ENCODE data around the gene TGFBR3L.
"Not testable (repeated sequence)": the region's sequence is repeated elsewhere in the genome, so short reads cannot be mapped to it uniquely, and the experiment has no call there.

Gene TGFBR3L

DNA sequence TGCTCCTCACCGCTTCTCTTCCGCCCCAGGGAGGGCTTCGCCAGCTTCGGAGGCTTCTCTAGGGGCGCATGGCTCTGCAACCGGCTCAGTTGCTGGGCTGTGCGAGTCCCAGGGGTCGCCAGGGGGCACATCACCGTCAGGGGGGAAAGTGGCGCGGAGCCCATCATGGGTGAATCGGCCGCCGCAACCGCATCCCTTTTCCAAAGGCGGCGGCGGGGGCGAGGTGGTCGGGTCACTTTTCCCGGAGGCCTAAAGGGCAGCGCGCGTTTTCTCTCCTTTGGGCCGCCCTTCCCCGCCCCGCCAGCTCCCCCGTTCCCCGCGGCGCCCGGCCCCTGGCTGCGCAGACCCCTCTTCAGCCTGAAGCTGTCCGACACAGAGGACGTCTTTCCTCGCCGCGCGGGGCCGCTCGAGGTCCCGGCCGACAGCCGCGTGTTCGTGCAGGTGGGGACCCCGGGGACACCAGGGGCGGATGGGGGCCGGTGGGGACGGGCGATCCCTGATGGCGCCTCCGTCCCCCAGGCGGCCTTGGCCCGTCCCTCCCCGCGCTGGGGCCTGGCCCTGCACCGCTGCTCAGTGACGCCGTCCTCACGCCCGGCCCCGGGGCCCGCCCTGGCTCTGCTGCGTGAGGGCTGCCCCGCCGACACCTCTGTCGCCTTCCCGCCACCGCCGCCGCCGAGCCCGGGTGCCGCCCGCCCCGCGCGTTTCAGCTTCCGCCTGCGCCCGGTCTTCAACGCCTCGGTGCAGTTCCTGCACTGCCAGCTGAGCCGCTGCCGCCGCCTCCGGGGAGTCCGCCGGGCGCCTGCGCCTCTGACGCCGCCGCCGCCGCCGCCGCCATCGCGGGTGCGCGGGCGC is 1.7 kb downstream of the TGFBR3L start:
- no peak for DNase-seq (ENCODE audit: low read depth in 2 of 2, low spot score in 1 of 2)

DNA sequence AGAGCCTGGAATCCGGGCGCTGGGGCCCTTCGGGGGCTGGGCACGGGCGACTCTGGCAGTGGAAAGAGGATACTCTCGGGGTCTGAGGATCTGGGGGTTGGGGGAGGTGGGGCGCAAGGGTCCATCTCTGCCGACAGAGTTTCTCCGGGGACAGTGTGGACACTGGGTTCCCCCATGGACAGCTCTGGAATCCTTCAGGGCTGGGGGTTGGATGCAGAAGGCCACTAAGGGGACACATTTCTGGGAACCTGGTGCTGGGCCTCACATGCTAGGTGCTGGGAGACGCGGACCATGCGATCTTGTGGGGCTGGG is 2.3 kb downstream of the TGFBR3L start:
- DNase-seq (ENCODE audit: low read depth in 2 of 2, low spot score in 1 of 2), result no peak

DNA sequence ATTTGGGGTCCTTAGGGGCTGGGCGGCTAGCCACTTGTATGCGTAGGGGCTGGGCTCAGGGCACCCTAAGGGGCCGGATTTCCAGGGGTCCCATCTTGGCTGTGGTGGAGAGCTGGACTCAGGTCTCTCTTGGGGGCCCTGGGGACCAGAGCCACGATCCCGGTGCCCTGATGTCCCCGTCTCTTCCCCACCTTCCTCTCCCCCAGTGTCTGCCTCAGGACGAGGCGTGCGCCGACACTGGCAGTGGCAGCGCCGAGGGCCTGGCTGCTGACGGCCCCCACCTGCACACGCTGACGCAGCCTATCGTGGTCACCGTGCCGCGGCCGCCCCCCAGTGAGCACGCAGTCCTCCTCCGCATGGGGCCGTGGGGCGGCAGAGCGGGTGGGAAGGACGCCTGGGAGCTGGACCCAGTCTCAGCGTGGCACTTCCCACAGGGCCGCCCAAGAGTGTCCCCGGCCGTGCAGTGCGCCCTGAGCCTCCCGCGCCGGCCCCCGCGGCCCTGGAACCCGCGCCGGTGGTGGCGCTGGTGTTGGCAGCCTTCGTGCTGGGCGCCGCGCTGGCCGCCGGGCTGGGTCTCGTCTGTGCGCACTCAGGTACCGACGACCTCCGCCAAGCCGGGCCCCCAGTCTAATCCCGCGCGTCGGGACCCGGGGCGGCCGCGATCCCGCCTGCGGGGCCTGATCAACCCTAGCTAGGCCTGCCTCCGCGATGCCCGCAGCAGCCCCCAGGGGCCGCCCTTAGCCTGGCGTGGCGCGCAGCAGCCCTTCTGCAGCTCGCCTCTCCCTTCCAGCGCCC is 2.8 kb downstream of the TGFBR3L start:
- DNase-seq (ENCODE audit: low read depth in 2 of 2, low spot score in 1 of 2), result no peak

DNA sequence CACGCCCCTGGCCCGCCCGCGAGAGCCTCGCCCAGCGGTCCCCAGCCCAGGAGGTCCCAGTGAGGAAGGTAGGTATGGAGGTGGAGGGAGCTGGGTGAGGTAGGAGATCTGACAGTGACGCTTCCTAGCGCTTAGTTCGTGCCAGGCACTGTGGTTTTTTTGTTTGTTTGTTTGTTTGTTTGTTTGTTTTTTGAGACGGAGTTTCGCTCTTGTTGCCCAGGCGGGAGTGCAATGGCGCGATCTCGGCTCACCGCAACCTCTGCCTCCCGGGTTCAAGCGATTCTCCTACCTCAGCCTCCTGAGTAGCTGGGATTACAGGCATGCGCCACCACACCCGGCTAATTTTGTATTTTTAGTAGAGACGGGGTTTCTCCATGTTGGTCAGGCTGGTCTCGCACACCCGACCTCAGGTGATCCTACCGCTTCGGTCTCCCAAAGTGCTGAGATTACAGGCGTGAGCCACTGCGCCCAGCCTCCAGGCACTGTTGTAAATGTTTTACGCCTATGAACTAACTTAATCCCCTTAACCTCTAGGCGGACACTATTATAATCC is 3.5 kb downstream of the TGFBR3L start:
- not testable (repeated sequence) for DNase-seq (ENCODE audit: low read depth in 2 of 2, low spot score in 1 of 2)

DNA sequence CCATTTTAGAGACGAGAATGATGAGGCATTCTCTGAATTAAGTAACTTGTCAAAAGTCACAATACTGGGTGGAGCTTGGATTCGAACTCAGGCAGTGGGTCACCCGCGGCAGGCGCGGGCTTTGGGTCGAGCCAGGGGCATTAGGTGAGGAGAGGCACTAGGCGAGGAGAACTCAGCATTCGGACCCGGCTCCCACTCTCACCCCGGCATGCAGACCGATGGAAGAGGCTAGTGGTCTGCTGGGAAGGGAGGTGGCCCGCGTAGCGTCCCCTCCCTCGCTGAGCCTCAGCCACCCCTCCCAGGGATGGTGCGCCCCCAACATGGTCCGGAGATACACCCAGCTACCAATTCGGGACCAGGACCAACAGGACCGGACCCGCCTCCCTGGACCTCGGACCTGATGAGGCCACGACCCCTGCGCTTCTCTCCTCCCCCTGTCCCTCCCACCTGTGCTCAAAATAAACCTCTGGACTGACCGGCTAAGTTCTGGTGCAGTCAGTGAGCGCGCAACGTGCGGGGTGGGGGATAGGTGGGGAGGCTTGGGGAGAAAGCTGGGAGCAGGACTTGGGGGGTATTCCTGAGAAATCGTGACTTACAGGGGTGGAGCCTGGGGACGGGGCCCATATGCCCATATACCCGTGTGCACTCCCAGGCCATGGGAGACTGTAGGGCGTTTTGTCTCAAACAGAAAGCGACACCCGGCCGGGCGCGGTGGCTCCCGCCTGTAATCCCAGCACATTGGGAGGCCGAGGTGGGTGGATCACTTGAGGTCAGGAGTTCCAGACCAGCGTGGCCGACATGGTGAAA is 4.2 kb downstream of the TGFBR3L start:
- no peak for DNase-seq (ENCODE audit: low read depth in 2 of 2, low spot score in 1 of 2)

DNA sequence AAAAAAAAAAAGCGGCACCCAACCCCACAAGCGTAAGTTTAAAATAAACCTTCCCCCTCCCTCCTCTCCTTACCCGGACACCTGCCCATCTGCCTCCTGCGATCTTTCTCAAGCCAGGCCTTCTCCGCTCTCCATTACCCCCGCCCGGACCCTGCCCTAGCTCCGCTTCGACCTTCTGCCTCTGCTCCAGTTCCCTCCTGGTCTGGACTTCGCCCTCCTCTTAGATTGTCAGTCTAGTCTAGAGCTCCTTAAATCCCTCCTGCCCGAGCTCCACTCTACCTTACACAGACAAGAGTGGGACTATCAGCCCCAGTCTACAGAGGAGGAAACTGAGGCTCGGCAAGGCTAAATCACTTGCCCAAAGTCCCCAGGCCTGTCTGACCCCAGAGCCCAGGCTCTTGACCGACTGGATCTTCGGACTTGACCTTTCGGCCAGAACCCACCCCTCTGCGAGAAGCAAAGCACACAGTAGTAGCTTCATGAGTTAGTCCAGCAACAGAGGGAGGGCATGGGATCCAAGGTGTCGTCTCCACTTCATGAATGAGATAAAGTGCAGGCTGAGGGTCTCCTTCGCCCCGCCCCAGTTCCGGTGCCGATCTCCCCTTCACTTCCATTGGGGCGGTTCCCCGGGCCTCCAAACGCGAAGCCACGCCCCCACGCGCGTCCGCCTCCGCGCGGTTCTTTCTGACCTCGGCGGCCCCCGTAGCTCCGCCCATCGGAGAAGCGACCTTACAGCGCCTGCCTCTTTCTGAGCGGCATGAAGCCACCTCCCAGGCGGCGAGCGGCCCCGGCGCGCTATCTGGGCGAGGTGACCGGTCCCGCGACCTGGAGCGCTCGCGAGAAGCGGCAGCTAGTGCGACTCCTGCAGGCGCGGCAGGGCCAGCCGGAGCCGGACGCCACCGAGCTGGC is 5.2 kb downstream of the TGFBR3L start, which contains the start of gene SNAPC2:
Gene SNAPC2, plus strand, starts transcription at position 729 of the 909 bp plus-strand sequence. Its CDS starts 29 bp downstream, at position 758.
- DNase-seq (ENCODE audit: low read depth in 2 of 2, low spot score in 1 of 2), result peak; percentile 87 to 93

DNA sequence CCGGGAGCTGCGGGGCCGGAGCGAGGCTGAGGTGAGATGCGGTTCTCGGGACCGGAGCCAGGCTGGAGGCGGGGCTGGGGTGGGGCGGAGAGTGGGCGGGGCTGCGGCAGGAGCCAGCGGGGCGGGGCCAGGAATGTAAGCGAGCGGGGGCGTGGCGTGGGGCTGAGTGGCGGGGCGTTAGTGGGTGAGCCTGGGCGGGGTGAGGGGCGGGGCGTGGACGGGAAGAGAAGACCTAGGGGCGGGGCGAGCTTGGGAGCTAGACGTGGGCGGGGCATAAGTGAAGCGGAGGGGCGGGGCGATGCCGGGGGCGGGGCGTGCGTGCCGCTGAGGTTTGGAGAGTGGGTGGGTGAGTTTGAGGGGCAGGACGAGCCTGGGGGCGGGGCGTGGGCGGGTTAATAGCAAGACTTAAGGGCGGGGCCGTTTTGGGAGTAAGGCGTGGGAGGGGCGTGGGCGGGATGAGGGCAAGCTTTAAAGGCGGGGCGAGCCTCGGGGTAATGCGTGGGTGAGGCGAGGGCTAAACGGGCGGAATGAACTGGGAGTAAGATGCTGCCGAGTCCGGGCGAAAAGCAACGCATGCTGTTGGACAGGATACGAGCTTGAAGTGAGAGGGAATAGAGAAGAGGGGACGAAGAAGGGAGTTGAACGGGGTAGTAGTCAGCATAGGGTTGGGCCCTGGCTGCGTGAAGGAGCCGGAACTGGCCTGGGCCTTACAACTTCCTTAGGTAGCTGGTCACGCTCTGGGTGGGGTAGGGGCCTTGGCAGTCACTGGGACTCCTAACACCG is 6.1 kb downstream of the TGFBR3L start:
- DNase-seq (ENCODE audit: low read depth in 2 of 2, low spot score in 1 of 2), result peak; percentile 100

DNA sequence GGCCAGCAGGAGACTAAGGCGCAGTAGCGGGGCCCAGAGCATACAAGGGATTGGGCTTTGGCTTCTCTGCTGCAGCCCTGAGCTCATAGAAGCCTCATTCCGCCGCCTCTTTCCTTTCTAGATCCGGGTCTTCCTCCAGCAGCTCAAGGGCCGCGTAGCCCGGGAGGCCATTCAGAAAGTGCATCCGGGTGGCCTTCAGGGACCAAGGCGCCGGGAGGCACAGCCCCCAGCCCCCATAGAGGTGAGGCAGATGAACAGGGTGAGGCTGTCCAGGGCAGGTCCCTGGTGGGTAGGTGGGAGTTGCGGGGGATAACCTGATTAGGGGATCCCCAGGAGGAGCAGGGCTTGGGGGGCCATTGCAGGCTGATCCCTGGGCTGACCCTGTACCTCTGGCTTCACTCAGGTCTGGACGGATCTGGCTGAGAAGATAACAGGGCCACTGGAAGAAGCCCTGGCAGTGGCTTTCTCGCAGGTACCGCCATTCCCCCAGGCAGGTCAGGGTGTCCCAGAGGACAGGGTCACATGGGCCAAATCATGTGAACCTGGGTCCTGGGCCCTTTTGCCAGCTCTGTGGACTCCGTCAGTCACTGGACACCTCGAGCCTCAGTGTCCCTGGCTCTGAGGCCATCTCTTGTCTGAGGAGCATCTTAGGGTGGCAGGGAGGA is 6.8 kb downstream of the TGFBR3L start:
- DNase-seq (ENCODE audit: low read depth in 2 of 2, low spot score in 1 of 2), result no peak

DNA sequence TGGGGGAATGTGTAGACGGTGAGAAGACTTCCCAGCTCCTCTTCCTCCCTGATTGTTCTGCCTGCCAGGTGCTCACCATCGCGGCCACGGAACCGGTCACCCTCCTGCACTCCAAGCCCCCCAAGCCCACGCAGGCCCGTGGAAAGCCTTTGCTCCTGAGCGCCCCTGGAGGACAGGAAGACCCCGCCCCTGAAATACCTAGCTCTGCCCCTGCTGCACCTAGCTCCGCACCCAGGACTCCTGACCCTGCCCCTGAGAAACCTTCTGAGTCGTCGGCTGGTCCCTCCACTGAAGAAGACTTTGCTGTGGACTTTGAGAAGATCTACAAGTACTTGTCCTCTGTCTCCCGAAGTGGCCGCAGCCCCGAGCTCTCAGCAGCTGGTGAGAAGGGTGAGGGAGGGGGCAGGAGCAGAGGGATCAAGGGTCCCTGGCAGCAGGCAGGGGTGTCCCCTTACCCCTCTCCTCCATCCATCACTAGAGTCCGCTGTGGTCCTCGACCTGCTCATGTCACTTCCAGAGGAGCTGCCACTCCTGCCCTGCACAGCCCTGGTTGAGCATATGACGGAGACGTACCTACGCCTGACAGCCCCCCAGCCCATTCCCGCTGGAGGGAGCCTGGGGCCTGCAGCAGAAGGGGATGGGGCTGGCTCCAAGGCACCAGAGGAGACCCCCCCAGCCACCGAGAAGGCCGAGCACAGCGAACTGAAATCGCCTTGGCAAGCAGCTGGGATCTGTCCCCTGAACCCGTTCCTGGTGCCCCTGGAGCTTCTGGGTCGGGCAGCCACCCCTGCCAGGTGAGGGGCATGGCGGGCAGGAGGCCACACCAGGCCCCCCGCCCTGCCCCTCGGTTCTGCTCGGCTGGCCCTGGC is 7.6 kb downstream of the TGFBR3L start:
- DNase-seq (ENCODE audit: low read depth in 2 of 2, low spot score in 1 of 2), result no peak

DNA sequence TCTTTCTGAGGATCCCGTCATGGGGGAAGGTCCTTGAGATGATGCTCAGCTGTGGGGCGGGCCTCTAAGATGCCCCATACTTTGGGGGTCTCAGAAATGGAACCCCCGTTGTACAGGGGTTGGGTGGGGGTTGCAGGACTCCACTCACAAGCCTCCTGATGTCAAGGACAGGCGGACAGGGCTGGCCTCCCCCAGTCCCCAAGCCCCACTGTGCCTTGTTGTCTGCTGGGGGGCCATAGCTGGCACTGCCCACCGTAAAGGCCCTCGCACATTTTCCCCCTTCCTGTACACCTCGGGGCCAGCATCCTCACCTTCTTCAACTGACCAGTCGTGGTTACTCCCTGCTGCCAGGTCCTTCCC is 8.2 kb downstream of the TGFBR3L start:
- no peak for DNase-seq (ENCODE audit: low read depth in 2 of 2, low spot score in 1 of 2)

DNA sequence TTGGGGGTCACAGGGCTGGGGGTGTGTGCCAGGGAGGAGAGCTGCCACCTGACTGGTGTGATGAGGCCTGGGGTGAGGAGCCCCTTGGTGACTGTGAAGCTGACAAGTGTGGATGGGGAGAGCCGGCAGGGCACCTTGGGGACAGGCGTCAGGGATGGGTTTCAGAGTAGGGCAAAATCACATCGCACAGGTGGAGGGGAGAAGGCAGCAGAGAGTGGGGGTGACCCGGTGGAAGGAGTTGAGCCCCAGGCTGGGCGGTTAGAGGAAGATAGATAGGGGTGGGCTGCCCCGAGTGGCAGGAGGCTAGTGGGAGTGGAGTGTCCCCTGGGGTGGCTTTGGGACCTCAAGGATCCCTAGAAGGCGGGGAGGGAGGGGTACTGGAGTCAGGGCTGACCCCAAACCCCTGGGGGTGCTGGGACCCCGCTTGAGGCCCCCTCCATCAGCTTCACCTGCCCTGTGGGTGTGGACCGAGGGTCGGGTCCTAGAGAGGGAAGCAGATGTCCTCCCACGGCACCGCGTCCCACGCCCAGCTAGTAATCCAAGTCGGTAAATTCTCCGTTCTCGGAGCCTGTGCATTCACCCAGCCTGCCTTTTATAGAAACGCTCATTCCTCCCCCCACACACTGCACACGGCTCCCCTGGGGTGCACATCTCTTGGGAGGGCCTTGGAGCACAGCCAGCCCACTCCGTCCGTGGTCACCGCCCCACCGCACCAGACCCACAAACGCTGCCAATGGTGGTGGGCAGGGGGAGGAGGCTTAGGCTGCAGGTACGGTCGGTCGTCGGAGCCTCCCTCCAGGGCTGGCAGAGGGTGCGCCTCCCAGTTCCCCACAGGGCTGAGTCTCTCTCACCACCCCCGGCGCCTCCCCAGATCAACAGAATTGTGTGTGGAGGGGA is 8.9 kb downstream of the TGFBR3L start:
- no peak for DNase-seq (ENCODE audit: low read depth in 2 of 2, low spot score in 1 of 2)

DNA sequence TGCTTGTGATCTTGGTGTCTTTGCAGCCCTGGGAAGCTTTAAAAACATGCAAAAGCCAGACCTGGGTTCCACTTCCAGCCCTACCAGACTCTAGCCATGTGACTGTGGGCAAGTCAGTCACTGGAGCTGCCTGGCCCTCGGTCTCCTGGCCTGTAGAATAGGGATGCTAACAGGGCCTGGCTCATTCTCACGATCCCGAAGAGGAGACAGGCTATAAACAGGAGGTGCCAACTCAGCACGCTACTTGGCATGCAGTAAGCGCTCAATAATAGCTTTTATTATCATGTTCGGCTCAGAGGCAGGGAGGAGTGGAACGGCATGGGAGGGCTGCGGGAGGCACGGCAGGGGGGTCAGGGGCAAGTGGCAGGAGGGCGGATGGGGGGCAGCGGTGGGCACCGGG is 9.6 kb downstream of the TGFBR3L start:
- no peak for DNase-seq (ENCODE audit: low read depth in 2 of 2, low spot score in 1 of 2)

DNA sequence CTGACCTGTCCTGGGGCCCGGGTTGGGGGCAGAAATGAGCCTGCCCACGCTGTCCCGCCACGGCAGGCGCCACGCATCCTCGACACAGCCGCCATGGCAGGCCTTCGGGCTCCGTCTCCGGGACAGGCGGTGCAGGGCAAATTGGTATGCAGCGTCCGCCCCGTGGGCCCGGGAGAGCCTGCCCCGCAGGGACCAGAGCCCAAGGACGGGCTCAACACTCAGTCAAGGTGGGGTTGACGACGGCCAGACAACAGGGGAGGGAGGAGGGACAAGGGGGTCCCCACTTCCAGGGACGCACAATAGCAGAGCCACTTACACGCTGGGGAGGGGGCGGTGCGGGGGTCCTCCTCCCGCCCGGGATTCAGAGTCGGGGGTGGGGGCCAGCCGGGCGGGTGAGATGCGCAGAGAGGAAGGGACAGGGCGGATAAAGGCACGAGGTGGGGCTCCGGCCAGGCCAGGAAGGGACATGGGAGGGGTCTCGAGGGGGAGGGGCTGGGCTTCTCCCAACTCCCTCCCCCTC is 10.1 kb downstream of the TGFBR3L start:
- DNase-seq (ENCODE audit: low read depth in 2 of 2, low spot score in 1 of 2), result no peak

DNA sequence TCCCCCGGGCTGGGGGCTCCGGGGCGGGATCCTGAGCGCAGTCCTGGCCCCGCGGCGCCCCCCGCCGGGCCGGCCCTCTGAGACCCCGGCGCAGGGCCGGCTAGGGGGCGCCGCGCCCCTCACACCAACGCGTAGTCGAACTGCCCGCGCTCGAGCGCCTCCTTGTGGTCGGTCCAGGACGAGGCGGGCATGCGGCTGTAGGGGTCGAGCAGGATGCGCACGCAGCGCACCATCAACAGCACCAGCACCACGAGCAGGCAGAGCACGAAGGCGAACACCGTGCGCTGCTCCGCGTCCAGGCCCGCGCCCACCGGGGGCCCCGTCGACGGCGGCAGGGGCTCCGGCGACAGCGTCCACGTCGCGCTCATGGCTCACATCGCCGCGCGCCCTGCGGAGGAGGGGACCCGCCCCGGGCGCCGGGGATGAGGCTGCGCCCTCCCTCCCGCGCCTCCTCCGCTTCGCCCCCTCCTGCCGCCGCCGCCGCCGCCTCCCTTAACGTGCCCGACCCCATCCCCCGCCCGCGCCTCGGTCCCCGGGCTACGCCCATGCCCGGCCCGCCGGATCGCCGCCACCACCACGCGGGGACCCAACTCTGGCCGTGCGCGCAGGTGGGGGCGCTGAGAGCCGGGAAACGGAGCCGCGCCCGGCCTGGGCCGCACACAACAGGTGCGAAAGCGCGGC is 10.7 kb downstream of the TGFBR3L start:
- peak; percentile 59 to 62 for DNase-seq (ENCODE audit: low read depth in 2 of 2, low spot score in 1 of 2)

DNA sequence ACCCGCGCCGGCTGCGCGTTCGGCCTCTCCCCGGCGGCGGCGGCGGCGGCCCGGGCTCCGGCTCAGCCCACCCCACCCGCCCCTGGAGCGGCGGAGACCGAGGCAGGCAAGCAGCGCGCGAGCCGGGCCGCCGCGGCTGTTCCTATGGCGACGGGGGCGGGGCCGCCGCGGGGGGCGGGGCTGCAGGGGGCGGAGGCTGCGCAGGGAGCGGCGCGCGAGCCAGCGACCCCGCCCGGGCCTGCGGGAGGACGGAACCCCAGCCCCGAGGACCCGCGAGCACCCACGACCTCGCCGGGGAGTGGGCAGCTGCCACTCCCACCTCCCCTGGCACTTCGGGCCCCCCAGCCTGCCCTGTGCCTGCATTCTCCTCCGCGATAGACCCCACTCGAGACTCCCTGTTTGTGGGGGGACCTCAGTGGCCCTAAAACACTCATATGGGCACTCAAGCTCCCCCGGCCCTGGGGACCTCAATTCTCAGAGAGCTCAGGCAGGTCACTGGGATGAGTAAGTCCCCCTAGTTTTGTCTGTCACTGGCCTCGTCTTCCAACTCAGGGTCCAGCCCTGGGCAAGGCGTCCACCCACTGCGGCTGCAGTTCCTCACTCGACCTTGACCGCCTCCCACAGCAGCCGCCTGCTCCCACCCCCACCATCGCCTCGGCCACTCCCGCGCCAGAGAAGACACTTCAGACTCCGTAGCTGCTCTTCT is 11.5 kb downstream of the TGFBR3L start, which contains the start of gene CTXN1:
Gene CTXN1, minus strand, starts transcription at position 115 of the 706 bp plus-strand sequence. CDS start 597 bp downstream, outside the sequence.
- DNase-seq (ENCODE audit: low read depth in 2 of 2, low spot score in 1 of 2), result peak; percentile 46 to 56
